Neural progenitor cell (in vitro differentiated cells): ENCODE data around the gene RBM33. TPM values are rescaled to one million over a fixed set of nuclear protein-coding genes. Genes with fewer than 3 reads are reported as not detected.
A peak's percentile ranks its signal among the peaks of the same experiment; 100 is the strongest.

Source experiments
- DNase-seq: peaks from one replicate; pipeline ENCODE4 v3.0.0-alpha.2; 2016; ENCODE audit warnings: low spot score
- H2AFZ ChIP-seq: fragments of 200-600 bp; sonication (generic); replicated peaks from 2 replicates; pipeline ENCODE4 v1.6.1; 2016; ENCODE audit warnings: antibody characterized with exemption
- H3F3A ChIP-seq: fragments of 200-600 bp; sonication (generic); 2 replicates; pipeline ENCODE4 v1.6.1; 2016; ENCODE audit warnings: antibody characterized with exemption, low read depth
- H3K27ac ChIP-seq: fragments of 200-600 bp; sonication (generic); 2 replicates; pipeline ENCODE4 v1.5.1; 2016; ENCODE audit warnings: mild to moderate bottlenecking
- H3K27me3 ChIP-seq: fragments of 200-600 bp; sonication (generic); 2 replicates; pipeline ENCODE4 v1.6.1; 2016; ENCODE audit warnings: mild to moderate bottlenecking, moderate library complexity
- H3K36me3 ChIP-seq: fragments of 200-600 bp; sonication (generic); 2 replicates; pipeline ENCODE4 v1.5.1; 2016
- H3K4me1 ChIP-seq: fragments of 200-600 bp; sonication (generic); 2 replicates; pipeline ENCODE4 v1.6.1; 2016; ENCODE audit warnings: mixed run types
- H3K4me2 ChIP-seq: fragments of 200-600 bp; sonication (generic); 2 replicates; pipeline ENCODE4 v1.6.1; 2016
- H3K4me3 ChIP-seq: fragments of 200-600 bp; sonication (generic); 2 replicates; pipeline ENCODE4 v1.5.1; 2016
- H3K79me2 ChIP-seq: fragments of 200-600 bp; sonication (generic); 2 replicates; pipeline ENCODE4 v1.6.1; 2016; ENCODE audit warnings: low read depth
- H3K9ac ChIP-seq: fragments of 200-600 bp; sonication (generic); 2 replicates; pipeline ENCODE4 v1.6.1; 2016
- H3K9me3 ChIP-seq: fragments of 200-600 bp; sonication (generic); 2 replicates; pipeline ENCODE4 v1.5.1; 2016; ENCODE audit warnings: low read depth
- H4K20me1 ChIP-seq: fragments of 200-600 bp; sonication (generic); 2 replicates; pipeline ENCODE4 v1.6.1; 2016; ENCODE audit warnings: low read depth
- H3K27ac Mint-ChIP-seq: 3 replicates; pipeline ENCODE4 v1.8.0; 2021; ENCODE audit warnings: mixed read lengths
- H3K27me3 Mint-ChIP-seq: 2 replicates; pipeline ENCODE4 v1.8.0; 2022; ENCODE audit warnings: low read depth, mild to moderate bottlenecking, inconsistent platforms, moderate library complexity, mixed read lengths; ENCODE audit not compliant: insufficient read depth
- H3K36me3 Mint-ChIP-seq: 3 replicates; pipeline ENCODE4 v1.8.0; 2021; ENCODE audit warnings: mixed read lengths
- H3K4me1 Mint-ChIP-seq: 3 replicates; pipeline ENCODE4 v1.8.0; 2021; ENCODE audit warnings: mixed read lengths
- H3K4me3 Mint-ChIP-seq: 3 replicates; pipeline ENCODE4 v1.8.0; 2021; ENCODE audit warnings: mild to moderate bottlenecking, moderate library complexity, mixed read lengths
- H3K9me3 Mint-ChIP-seq: 3 replicates; pipeline ENCODE4 v1.8.0; 2020; ENCODE audit warnings: mixed read lengths
- CTCF ChIP-seq: fragments of 200-600 bp; sonication (generic); IDR thresholded peaks from 2 replicates; pipeline ENCODE4 v1.5.1; 2017; ENCODE audit warnings: antibody characterized with exemption, mild to moderate bottlenecking
- EZH2 ChIP-seq: fragments of 200-600 bp; sonication (generic); IDR thresholded peaks from 2 replicates; pipeline ENCODE4 v1.6.1; 2017; ENCODE audit warnings: antibody characterized with exemption, mild to moderate bottlenecking, moderate library complexity
- EZH2phosphoT487 ChIP-seq: fragments of 200-600 bp; sonication (generic); IDR thresholded peaks from 2 replicates; pipeline ENCODE4 v1.6.1; 2017; ENCODE audit warnings: antibody characterized with exemption
- total RNA-seq: library from RNA; depleted of rRNA; stranded (reverse); fragments of >200 nt; gene quantifications from 2 replicates; pipeline ENCODE4 v1.2.3, GENCODE V29; 2015; ENCODE audit warnings: low replicate concordance

The RBM33 gene
- total RNA-seq, 1 donor from 2014 or later = 48.6 TPM

- peaks cover 5% of the 10 kb centered on the region for H3F3A ChIP-seq
- H3K9ac ChIP-seq = no peak overlapping the region
- no peaks in the 10 kb centered on the region for H3K4me1 Mint-ChIP-seq
- no peak overlapping the region for H2AFZ ChIP-seq
- no peak overlapping the region for H3K4me3 Mint-ChIP-seq
- no peaks in the 10 kb centered on the region for H3K27me3 Mint-ChIP-seq
- peaks cover 100% of the 10 kb centered on the region for H3K79me2 ChIP-seq
- peaks cover 26% of the 10 kb centered on the region for H3K36me3 Mint-ChIP-seq
- H3K27ac ChIP-seq = no peak overlapping the region
- no peak for DNase-seq
- peaks cover 94% of the 10 kb centered on the region for H4K20me1 ChIP-seq
- no peak for TF ChIP-seq CTCF
- TF ChIP-seq EZH2phosphoT487 = no peak
- no peak for TF ChIP-seq EZH2
- peaks cover 5% of the 10 kb centered on the region for H3K9me3 Mint-ChIP-seq
- H3K27me3 ChIP-seq = no peaks in the 10 kb centered on the region
- H3K4me2 ChIP-seq = no peak overlapping the region
- no peak overlapping the region for H3K27ac Mint-ChIP-seq
- no peaks in the 10 kb centered on the region for H3K4me1 ChIP-seq
- H3K36me3 ChIP-seq = no peaks in the 10 kb centered on the region
- H3K4me3 ChIP-seq = no peak overlapping the region
- no peaks in the 10 kb centered on the region for H3K9me3 ChIP-seq
Observed at GRCh38 chr7:155667241-155667829, 22.9 kb downstream of the RBM33 start.

GRCh38 chr7:155669717-155670505 is 25.4 kb downstream of the RBM33 start:
- Histone ChIP-seq H3K9ac (no peak overlapping the region), H2AFZ (no peak overlapping the region), H3K36me3 (no peaks in the 10 kb centered on the region), H3F3A (peaks cover 8% of the 10 kb centered on the region), H3K4me1 (no peaks in the 10 kb centered on the region), H3K4me2 (no peak overlapping the region), H3K4me3 (no peak overlapping the region), H3K27ac (no peak overlapping the region), H3K79me2 (peaks cover 96% of the 10 kb centered on the region), H3K9me3 (no peaks in the 10 kb centered on the region), H3K27me3 (no peaks in the 10 kb centered on the region), H4K20me1 (peaks cover 81% of the 10 kb centered on the region)
- Mint-ChIP-seq H3K4me1 (no peaks in the 10 kb centered on the region), H3K36me3 (peaks cover 27% of the 10 kb centered on the region), H3K27me3 (no peaks in the 10 kb centered on the region), H3K27ac (no peak overlapping the region), H3K4me3 (no peak overlapping the region), H3K9me3 (no peaks in the 10 kb centered on the region)
- no peak for TF ChIP-seq EZH2phosphoT487
- DNase-seq = no peak

DNA sequence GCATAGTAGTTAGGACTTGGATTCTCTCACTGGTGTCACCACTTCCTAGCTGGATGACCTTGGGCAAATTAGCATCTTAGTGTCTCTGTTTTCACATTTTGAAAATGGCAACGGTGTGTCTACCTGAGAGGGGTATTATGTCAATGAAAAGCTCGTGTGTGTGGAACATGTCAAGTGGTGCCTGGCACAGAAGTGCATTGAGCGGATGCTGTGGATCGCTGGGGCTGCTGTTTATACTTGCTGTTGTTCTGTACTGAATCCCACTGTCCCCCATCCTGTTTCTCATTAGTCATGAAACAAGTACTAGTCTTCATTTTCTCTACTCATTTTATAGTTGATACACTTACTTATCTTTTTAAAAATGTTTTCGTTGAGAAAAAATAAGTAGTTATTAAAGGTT is 26.1 kb downstream of the RBM33 start:
- Histone ChIP-seq H4K20me1 (peaks cover 78% of the 10 kb centered on the region), H3K36me3 (no peaks in the 10 kb centered on the region), H3K27ac (no peak overlapping the region), H3K27me3 (no peaks in the 10 kb centered on the region), H3F3A (peaks cover 8% of the 10 kb centered on the region), H2AFZ (no peak overlapping the region), H3K9me3 (no peaks in the 10 kb centered on the region), H3K9ac (no peak overlapping the region), H3K4me1 (no peaks in the 10 kb centered on the region), H3K79me2 (peaks cover 96% of the 10 kb centered on the region), H3K4me2 (no peak overlapping the region), H3K4me3 (no peak overlapping the region)
- no peak for DNase-seq
- TF ChIP-seq EZH2 = no peak
- no peak for TF ChIP-seq EZH2phosphoT487
- TF ChIP-seq CTCF = no peak
- H3K9me3 Mint-ChIP-seq = no peaks in the 10 kb centered on the region
- no peaks in the 10 kb centered on the region for H3K4me1 Mint-ChIP-seq
- H3K4me3 Mint-ChIP-seq = no peak overlapping the region
- H3K27ac Mint-ChIP-seq = peak overlapping the region; percentile 18
- H3K36me3 Mint-ChIP-seq = peaks cover 21% of the 10 kb centered on the region
- H3K27me3 Mint-ChIP-seq = no peaks in the 10 kb centered on the region

DNA sequence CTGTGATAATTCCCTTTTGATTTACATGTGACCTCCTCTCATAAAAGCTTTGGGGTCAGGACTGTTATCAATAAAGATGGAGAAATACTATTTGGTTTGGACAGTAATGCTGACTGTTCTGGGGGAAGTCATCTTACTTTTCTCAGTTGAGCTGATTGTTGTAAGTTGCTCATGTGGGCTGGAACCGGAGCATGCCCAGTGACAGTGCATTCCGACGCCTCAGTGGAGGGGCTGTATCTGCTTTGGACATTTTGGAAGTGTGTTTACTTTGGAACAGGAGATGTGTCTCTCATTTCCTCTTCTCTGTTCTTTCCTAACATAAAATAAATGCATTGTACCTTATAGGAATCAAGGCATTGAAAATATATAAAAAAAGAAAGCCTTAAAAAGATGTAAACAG is 30.1 kb downstream of the RBM33 start:
- H3K27ac Mint-ChIP-seq = peak overlapping the region; percentile 8
- no peaks in the 10 kb centered on the region for H3K9me3 ChIP-seq
- H3K36me3 Mint-ChIP-seq = peaks cover 16% of the 10 kb centered on the region
- no peaks in the 10 kb centered on the region for H3K9me3 Mint-ChIP-seq
- no peak overlapping the region for H3K27ac ChIP-seq
- H3K4me1 ChIP-seq = no peaks in the 10 kb centered on the region
- no peak overlapping the region for H2AFZ ChIP-seq
- H3K27me3 Mint-ChIP-seq = no peaks in the 10 kb centered on the region
- peaks cover 84% of the 10 kb centered on the region for H3K79me2 ChIP-seq
- peaks cover 62% of the 10 kb centered on the region for H4K20me1 ChIP-seq
- no peak for DNase-seq
- TF ChIP-seq EZH2 (no peak), EZH2phosphoT487 (no peak), CTCF (no peak)
- no peak overlapping the region for H3K4me3 Mint-ChIP-seq
- H3K36me3 ChIP-seq = no peaks in the 10 kb centered on the region
- H3K4me1 Mint-ChIP-seq = no peaks in the 10 kb centered on the region
- H3K4me3 ChIP-seq = no peak overlapping the region
- no peak overlapping the region for H3K4me2 ChIP-seq
- H3K9ac ChIP-seq = no peak overlapping the region
- peaks cover 8% of the 10 kb centered on the region for H3F3A ChIP-seq
- H3K27me3 ChIP-seq = no peaks in the 10 kb centered on the region
